ENCODE data around the gene OLFM3.

The OLFM3 gene

GRCh38 chr1:101816262-101816661 is 180.5 kb downstream of the OLFM3 start:
- Histone ChIP-seq H3K4me1 (ENCODE audit: control insufficient read depth, insufficient read depth, low read length, unreplicated experiment) (no peaks in the 10 kb centered on the region), H3K36me3 (ENCODE audit: insufficient read depth, low read length) (no peaks in the 10 kb centered on the region), H2AFZ (ENCODE audit: low read length, unreplicated experiment) (no peak overlapping the region), H3K27ac (ENCODE audit: low read depth, low read length) (no peak overlapping the region), H3K79me2 (ENCODE audit: control insufficient read depth, insufficient read depth, low read length, unreplicated experiment) (no peaks in the 10 kb centered on the region), H3K27me3 (ENCODE audit: insufficient read depth, low read length) (peaks cover 23% of the 10 kb centered on the region), H3K4me3 (ENCODE audit: low read depth, low read length) (no peak overlapping the region)

DNA sequence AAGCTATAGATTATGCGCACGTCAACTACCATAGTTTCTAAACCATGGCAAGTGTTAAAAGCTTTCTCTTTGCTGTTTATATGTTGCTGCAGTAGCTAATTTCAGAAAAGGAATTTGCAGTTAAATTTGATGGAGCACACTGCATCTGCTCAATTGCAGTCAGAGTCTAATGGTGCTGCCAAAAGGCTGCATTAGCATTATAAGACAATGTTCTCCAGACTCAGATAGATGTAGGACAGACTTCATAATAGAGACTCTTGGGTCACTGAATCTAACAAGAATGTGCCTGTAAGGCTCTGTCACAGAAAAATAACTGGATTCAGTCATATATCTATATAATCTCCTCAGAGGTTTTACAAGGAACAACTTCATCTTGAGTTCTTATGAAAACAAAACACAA is 198.3 kb downstream of the OLFM3 start:
- no peak overlapping the region for H3K27ac ChIP-seq (ENCODE audit: low read depth, low read length)
- no peaks in the 10 kb centered on the region for H3K36me3 ChIP-seq (ENCODE audit: insufficient read depth, low read length)
- H3K4me1 ChIP-seq (ENCODE audit: control insufficient read depth, insufficient read depth, low read length, unreplicated experiment): no peaks in the 10 kb centered on the region
- H3K27me3 ChIP-seq (ENCODE audit: insufficient read depth, low read length): peaks cover 46% of the 10 kb centered on the region
- no peak overlapping the region for H2AFZ ChIP-seq (ENCODE audit: low read length, unreplicated experiment)
- H3K4me3 ChIP-seq (ENCODE audit: low read depth, low read length): no peak overlapping the region
- H3K79me2 ChIP-seq (ENCODE audit: control insufficient read depth, insufficient read depth, low read length, unreplicated experiment): no peaks in the 10 kb centered on the region

GRCh38 chr1:101797722-101798121 is 199.0 kb downstream of the OLFM3 start:
- Histone ChIP-seq H2AFZ (ENCODE audit: low read length, unreplicated experiment) (no peak overlapping the region), H3K36me3 (ENCODE audit: insufficient read depth, low read length) (no peaks in the 10 kb centered on the region), H3K79me2 (ENCODE audit: control insufficient read depth, insufficient read depth, low read length, unreplicated experiment) (no peaks in the 10 kb centered on the region), H3K4me3 (ENCODE audit: low read depth, low read length) (no peak overlapping the region), H3K27ac (ENCODE audit: low read depth, low read length) (no peak overlapping the region), H3K4me1 (ENCODE audit: control insufficient read depth, insufficient read depth, low read length, unreplicated experiment) (no peaks in the 10 kb centered on the region), H3K27me3 (ENCODE audit: insufficient read depth, low read length) (peaks cover 53% of the 10 kb centered on the region)

GRCh38 chr1:101781201-101781831 is 215.4 kb downstream of the OLFM3 start:
- Histone ChIP-seq H3K4me3 (ENCODE audit: low read depth, low read length) (no peak overlapping the region), H3K27me3 (ENCODE audit: insufficient read depth, low read length) (peaks cover 16% of the 10 kb centered on the region), H3K79me2 (ENCODE audit: control insufficient read depth, insufficient read depth, low read length, unreplicated experiment) (no peaks in the 10 kb centered on the region), H3K4me1 (ENCODE audit: control insufficient read depth, insufficient read depth, low read length, unreplicated experiment) (no peaks in the 10 kb centered on the region), H3K27ac (ENCODE audit: low read depth, low read length) (no peak overlapping the region), H3K36me3 (ENCODE audit: insufficient read depth, low read length) (no peaks in the 10 kb centered on the region), H2AFZ (ENCODE audit: low read length, unreplicated experiment) (no peak overlapping the region)

DNA sequence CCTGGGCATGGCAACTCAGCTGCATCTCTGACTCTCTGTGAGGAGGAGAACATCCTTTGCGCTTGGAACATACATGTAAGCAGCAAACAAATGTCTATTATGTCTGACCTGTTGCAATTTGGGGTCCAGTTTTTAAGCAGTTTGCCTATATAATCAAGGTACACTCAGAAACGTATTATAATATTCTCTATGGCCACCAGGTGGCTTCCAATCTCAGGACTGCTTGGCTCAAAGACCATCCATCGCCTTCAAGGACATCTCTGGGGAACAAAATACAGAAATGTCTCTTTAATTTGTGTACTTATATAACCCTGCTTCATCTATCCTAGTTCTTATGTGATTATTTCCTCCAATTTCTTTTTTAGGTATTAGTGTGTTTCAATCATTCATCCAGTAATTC is 227.2 kb downstream of the OLFM3 start:
- no peak overlapping the region for H3K4me3 ChIP-seq (ENCODE audit: low read depth, low read length)
- H2AFZ ChIP-seq (ENCODE audit: low read length, unreplicated experiment): no peak overlapping the region
- no peaks in the 10 kb centered on the region for H3K4me1 ChIP-seq (ENCODE audit: control insufficient read depth, insufficient read depth, low read length, unreplicated experiment)
- peaks cover 24% of the 10 kb centered on the region; the same call in 1 of the 2 replicates for H3K27me3 ChIP-seq (ENCODE audit: insufficient read depth, low read length)
- no peak overlapping the region for H3K27ac ChIP-seq (ENCODE audit: low read depth, low read length)
- H3K79me2 ChIP-seq (ENCODE audit: control insufficient read depth, insufficient read depth, low read length, unreplicated experiment): no peaks in the 10 kb centered on the region
- H3K36me3 ChIP-seq (ENCODE audit: insufficient read depth, low read length): no peaks in the 10 kb centered on the region

GRCh38 chr1:101757985-101758384 is 238.7 kb downstream of the OLFM3 start:
- Histone ChIP-seq H3K79me2 (ENCODE audit: control insufficient read depth, insufficient read depth, low read length, unreplicated experiment) (no peaks in the 10 kb centered on the region), H3K27me3 (ENCODE audit: insufficient read depth, low read length) (0 out of 2 replicates have a peak, but pooled peaks cover 11% of the 10 kb centered on the region), H2AFZ (ENCODE audit: low read length, unreplicated experiment) (no peak overlapping the region)

DNA sequence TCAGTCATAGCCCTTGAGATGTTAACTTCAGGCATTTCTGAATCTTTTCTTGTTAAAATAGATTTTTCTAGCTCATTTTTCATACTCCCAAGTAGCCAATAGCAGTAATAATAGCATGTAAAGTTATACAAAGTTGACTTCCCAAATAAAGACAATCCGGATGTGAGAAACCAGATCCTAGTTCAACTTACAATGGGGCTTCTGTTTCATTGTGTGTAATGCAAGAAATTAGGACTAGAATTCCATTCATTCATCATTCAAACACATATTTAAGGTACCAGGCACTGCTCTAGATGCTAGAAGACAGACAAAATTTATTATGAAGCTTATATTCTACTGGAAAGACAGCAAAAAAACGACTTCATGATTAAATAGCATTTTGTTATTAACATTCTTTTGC is 240.3 kb downstream of the OLFM3 start:
- Histone ChIP-seq H3K4me1 (ENCODE audit: control insufficient read depth, insufficient read depth, low read length, unreplicated experiment) (no peaks in the 10 kb centered on the region), H3K36me3 (ENCODE audit: insufficient read depth, low read length) (no peaks in the 10 kb centered on the region), H3K79me2 (ENCODE audit: control insufficient read depth, insufficient read depth, low read length, unreplicated experiment) (no peaks in the 10 kb centered on the region), H3K4me3 (ENCODE audit: low read depth, low read length) (no peak overlapping the region), H3K27ac (ENCODE audit: low read depth, low read length) (no peak overlapping the region), H2AFZ (ENCODE audit: low read length, unreplicated experiment) (no peak overlapping the region), H3K27me3 (ENCODE audit: insufficient read depth, low read length) (0 out of 2 replicates have a peak, but pooled peaks cover 6% of the 10 kb centered on the region)

More at GRCh38 chr1:101757985-101758384, 238.7 kb downstream of the OLFM3 start:
- no peaks in the 10 kb centered on the region for H3K4me1 ChIP-seq (ENCODE audit: control insufficient read depth, insufficient read depth, low read length, unreplicated experiment)
- no peak overlapping the region for H3K4me3 ChIP-seq (ENCODE audit: low read depth, low read length)
- no peak overlapping the region for H3K27ac ChIP-seq (ENCODE audit: low read depth, low read length)
- H3K36me3 ChIP-seq (ENCODE audit: insufficient read depth, low read length): no peaks in the 10 kb centered on the region

Data from ACC112 (cell line).